ENCODE measurements around the gene LCN12.
A peak's percentile ranks its signal among the peaks of the same experiment; 100 is the strongest.

LCN12 gene

GRCh38 chr9:136927343-136928271 is 24.5 kb upstream of the LCN12 start:
- no peak for DNase-seq

GRCh38 chr9:136928591-136928990 is 23.5 kb upstream of the LCN12 start:
- DNase-seq: no peak

GRCh38 chr9:136930014-136930413 is 22.1 kb upstream of the LCN12 start:
- no peak for DNase-seq

GRCh38 chr9:136931611-136932130 is 20.4 kb upstream of the LCN12 start:
- no peak for DNase-seq

DNA sequence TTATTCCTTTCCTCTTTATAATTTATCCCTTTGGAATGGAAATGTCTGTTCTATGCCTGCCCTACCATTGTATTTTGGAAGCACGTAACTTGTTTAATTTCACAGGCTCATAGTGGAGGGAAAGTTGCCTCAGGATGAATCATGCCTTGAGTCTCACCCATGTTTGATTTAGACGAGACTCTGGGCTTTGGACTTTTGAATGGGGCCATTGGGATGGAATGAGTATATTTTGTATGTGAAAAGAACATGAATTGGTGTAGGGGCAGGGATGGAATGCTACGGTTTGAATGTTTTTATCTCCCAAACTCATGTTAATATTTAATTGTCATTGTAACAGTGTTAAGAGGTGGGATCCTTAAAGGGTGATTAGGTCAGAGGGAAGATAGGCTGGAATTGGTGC is 17.8 kb upstream of the LCN12 start:
- DNase-seq: no peak

DNA sequence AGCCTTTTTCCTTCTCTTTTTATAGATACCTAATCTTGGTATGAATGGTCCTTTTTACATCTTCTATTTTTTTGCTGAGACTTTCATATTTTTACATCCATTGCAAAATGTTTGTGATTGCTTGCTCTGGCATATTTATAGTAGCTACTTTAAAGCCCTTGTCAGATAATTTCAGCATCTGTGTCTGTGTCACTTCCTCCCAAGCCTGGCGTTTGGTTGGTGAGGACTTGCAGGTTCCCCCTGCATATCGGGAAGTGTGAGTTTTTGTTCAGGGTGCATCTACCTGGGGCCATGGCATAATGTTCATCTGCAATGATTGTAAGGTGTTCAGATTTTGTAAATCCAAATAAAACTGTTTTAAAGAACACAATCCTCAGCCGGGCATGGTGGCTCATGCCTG is 16.4 kb upstream of the LCN12 start:
- no peak for DNase-seq

GRCh38 chr9:136936645-136937170 is 15.4 kb upstream of the LCN12 start:
- DNase-seq: no peak

- DNase-seq: no peak
These were observed 14.7 kb upstream of the LCN12 start for GRCh38 chr9:136937186-136938001.

GRCh38 chr9:136939431-136939995 is 12.6 kb upstream of the LCN12 start:
- no peak for DNase-seq

DNA sequence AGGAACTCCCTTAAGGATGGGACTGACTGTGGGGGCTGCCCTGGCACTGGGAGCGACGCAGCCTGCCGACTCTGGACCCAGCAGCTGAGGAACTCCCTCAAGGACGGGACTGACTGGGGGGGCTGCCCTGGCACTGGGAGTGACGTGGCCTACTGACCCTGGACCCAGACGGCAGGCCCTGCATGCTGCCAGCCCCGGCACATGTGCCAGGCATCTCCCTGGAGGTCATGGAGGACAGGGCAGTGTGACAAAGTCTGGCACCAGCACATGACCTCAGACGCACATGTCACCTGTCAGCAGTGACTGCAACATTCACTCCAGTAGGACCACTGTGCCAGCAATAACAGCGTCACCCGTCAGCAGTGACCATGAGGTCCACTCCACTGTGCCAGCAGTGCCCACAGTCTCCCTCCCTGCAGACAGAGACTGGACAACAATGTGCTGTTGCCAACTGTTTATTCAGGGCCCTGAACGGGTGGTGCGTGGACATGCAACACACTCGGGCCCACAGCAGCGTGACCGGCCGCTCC is 12.0 kb upstream of the LCN12 start:
- no peak for DNase-seq

GRCh38 chr9:136940526-136941230 is 11.4 kb upstream of the LCN12 start:
- no peak for DNase-seq

DNA sequence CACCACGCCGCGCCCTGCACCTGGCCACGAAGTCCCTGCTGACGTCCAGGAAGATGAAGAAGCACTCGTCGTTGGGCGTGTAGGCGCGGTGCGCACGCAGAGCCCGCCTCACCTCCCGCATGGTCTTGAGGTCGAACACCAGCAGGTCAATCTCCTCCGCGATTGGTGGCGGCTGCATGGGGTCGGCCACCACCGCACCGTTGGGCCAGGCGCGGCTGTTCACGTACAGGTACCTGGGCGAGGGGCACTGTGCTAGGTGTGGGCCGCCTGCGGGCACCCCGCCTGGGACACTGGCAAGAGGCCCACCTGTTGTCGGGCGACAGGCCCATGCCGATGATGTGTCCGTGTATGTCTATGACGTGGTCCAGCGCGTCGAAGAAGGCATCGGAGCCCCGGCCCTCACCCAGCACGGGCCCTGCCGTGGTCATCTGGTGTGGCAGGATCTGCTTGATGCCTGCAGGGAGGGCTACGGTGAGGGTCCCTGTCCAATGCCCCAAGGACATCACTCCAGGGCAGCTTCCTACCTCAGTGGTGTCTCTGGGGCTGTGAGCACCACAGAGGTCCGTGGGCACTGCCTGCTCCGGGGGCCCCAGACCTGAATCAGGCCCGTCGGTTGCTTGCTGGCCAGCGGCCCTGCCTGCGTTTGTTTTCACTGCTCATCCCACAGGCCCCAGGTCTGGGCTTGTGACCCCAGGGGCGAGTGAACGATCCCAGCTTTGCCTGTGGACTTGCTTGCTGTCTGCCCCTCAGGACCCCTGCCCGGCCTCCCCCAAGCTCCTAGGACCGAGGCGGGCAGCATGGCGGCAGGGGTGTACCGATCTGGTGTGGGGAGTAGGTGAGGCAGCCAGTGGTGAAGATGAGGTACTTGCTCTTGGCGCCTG is 10.6 kb upstream of the LCN12 start:
- no peak for DNase-seq

DNA sequence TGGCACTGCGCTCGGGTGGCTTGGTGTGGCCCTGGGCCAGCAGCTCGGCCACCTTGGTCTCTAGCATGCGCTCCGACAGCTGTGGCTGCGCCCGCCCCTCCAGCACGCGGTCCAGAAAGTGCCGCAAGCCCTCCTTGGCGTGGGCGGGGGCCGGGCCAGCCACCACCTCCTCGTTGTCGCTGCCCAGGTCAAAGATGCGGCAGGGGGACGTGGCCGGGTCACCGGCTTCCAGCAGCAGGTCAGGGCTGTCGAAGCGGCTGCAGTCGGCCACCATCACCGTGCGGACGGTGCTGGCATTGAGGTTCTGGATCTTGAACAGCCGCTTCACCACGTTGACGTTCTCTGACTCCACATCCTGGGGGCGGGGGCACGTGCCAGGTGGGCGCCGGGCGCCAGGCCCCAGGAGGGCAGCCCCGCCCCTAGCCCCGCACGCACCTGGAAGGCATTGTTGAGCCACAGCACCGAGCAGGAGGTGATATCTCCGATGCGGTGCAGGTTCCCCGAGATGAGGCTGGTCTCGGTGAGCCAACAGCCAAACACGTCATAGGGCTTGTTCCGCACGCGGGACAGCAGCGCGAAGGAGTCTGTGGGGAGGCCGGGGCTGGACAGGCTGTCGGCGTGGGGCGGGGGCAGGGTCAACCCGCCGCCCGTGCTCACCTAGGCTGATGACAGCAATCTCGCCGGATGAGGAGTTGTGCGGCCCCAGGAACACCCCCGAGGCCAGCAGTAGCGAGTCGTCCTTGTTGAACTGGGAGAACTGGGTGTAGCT is 9.8 kb upstream of the LCN12 start:
- DNase-seq: no peak

DNA sequence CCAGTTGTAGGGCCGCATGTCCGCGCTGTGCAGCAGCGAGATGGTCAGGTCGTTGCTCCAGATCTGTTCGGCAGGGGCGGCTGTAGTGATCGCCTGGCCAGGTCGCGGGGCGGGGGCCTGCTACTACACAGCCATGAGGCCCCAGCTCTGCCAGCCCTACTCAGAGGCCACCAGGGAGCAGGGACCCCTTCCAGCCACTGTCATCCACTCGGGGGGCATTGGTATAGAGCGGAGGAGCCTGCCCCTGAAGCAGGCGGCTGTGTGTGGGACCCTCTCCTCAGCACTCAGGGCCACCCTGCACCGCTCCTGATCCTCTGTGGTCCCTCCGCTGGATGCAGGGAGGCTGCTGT is 9.2 kb upstream of the LCN12 start:
- DNase-seq: no peak

DNA sequence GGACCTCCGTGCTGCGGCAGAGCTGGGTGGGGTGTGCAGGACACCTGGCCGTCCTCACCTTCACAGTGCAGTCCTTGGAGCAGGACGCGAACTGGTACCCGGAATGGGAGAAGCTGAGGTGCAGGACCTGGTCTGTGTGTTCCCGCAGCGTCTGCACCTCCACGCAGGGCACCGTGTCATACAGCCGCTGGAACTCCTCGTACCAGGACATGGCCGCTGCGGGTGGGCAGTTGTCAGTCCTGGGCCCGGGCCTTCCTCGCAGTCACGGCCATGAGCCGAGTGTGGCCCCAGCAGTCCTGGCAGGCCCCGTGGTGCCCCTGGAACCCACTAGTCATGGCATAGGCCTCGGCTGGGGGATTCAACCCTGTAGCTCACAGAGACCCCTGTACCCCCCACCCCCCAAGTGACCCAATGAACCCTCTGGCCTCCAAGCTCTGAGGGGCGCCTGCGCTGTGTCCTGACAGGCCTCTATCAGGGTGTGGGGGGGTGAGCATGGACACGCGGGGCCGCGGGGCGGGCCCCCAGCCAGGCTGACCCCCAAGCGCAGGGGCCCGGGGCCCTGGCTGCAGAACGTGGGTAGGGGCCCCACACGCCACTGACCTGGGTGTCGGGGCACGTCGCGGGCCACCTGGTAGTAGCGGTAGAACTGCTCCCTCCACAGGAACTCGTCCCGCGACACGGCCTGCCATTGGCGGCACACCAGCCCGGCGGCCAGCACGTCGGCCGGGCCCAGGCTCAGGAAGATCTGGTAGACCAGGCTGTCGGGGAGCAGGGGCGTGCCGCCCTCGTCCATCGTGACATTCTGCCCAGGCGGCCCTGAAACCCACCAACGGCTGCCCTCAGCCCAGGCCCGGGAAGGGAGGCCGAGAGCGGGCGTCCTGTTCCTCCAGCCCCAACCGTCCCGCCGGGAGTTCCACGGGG is 8.5 kb upstream of the LCN12 start:
- DNase-seq: peak in 2 of 3 experiments; percentile 60 to 62

DNA sequence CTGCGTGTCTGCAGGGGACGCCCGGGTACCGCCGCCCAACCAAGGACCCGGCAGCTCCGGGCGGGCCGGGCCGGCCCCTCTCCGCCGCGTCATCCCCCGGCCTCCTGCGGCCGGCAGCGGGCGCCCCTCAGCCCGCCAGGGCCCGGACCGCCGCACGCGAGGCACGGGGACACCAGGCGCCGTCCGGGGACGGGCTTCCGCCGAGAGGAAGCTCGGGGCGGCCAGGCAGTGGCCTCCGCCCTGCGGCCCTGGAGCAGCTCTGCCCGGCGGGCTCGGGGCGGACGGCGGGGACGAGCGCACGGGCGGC is 7.9 kb upstream of the LCN12 start:
- DNase-seq: no peak

DNA sequence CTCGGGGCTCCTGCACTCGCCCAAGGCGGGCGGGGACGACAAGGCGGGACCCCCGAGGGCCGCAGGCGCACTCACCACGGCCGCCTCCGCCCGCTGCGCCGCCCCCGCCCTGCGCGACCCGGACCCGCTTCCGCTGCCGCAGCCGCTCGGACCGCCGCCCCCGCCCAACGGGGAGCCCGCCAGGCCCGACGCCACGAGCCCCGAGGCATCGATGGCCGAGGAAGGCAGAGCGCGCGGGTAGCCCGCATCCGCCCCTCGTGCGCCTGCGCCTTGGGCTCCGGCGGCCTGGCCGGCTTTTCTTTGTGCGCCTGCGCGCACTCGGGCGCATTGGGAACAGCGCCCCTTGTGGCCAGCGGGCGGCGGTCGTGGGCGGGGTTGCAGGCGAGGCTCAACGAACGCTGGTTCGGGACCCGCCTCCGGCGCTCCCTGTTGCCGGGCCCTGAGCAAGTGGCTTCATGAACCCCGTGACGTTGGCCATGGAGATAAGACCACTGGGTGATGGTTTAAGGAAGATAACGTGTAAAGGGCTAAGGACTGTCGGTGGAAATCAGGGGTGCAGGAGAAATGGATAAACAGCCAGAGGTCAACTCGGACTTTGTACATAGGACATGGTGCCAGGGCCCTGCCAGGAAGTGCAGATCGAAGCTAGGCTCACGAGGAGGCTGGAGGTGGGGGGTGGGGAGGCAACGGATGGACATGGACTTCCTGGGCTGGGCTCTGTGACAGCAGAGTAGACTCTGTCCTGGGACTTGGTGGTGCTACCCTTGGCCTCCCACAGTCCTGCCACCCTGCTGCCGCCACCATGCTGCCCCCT is 7.3 kb upstream of the LCN12 start, which contains the start of the genes C8G and FBXW5:
Gene C8G (plus strand): TSS at position 725 of the 814 bp plus-strand sequence. CDS start 78 bp downstream, at position 803.
Gene FBXW5 (minus strand): TSS at position 220 of the 814 bp plus-strand sequence. CDS start 655 bp downstream, outside the sequence.
- peak; percentile 92 to 98 (median 97) for DNase-seq
